SK-N-SH (cell line): ENCODE measurements around the gene WDR86.

ENCODE experiments used
- CTCF ChIP-seq: fragments of 200-600 bp; sonication (generic); IDR thresholded peaks from 2 replicates; pipeline ENCODE4 v1.6.1; 2017; ENCODE audit warnings: antibody characterized with exemption, mild to moderate bottlenecking, moderate library complexity
- FOSL2 ChIP-seq: IDR thresholded peaks from 2 replicates; pipeline ENCODE4 v1.4.0; 2012; ENCODE audit warnings: low read depth, mild to moderate bottlenecking, moderate library complexity, borderline replicate concordance
- MAX ChIP-seq: IDR thresholded peaks from 2 replicates; pipeline ENCODE4 v1.4.0; 2012; ENCODE audit warnings: low read depth
- POLR2AphosphoS5 ChIP-seq: IDR thresholded peaks from 2 replicates; pipeline ENCODE4 v1.6.1; 2012; ENCODE audit warnings: low read depth, low read length
- REST ChIP-seq: IDR thresholded peaks from 2 replicates; pipeline ENCODE4 v1.6.1; 2012; ENCODE audit warnings: mild to moderate bottlenecking, low read depth, low read length, moderate library complexity
- RFX5 ChIP-seq: IDR thresholded peaks from 2 replicates; pipeline ENCODE4 v1.6.1; 2012; ENCODE audit warnings: mild to moderate bottlenecking, improper control_type of control experiment, low read length
- SMC3 ChIP-seq: IDR thresholded peaks from 2 replicates; pipeline ENCODE4 v1.6.1; 2012; ENCODE audit warnings: low read depth, low read length, improper control_type of control experiment
- TEAD4 ChIP-seq: IDR thresholded peaks from 2 replicates; pipeline ENCODE4 v1.4.0; 2012; ENCODE audit warnings: mild to moderate bottlenecking, borderline replicate concordance; ENCODE audit not compliant: insufficient read depth
- USF2 ChIP-seq: fragments of 150-350 bp; IDR thresholded peaks from 2 replicates; pipeline ENCODE4 v1.6.1; 2017; ENCODE audit warnings: antibody characterized with exemption, low read length, low read depth, borderline replicate concordance

GRCh38 chr7:151384352-151384697 is 25.5 kb downstream of the WDR86 start:
- TF ChIP-seq TEAD4 (no peak), MAX (no peak), REST (no peak), RFX5 (no peak), POLR2AphosphoS5 (no peak), SMC3 (no peak), CTCF (no peak), USF2 (no peak), FOSL2 (no peak)
